HepG2 (cell line): ENCODE data around the gene IFI27L2.

ENCODE experiments used
- CTCF ChIP-seq: sonication (generic); formaldehyde crosslinking; IDR thresholded peaks from 2 replicates; pipeline ENCODE4 v1.5.0; 2020; ENCODE audit warnings: mild to moderate bottlenecking, missing genetic modification reagents, moderate library complexity
- NFATC3 ChIP-seq: sonication (generic); formaldehyde crosslinking; IDR thresholded peaks from 2 replicates; pipeline ENCODE4 v1.5.1; 2020; ENCODE audit warnings: mild to moderate bottlenecking, missing genetic modification reagents
- RNF2 ChIP-seq: fragments of 450-650 bp; conservative IDR thresholded peaks from 2 replicates; pipeline ENCODE4 v1.6.1; 2016; ENCODE audit warnings: low read depth
- SMAD1 ChIP-seq: sonication (generic); formaldehyde crosslinking; IDR thresholded peaks from 2 replicates; pipeline ENCODE4 v1.4.0; 2020; ENCODE audit warnings: missing genetic modification reagents, low read depth, mild to moderate bottlenecking, borderline replicate concordance
- USF2 ChIP-seq, 2 experiments: sonication (generic) in 1 of 2; formaldehyde crosslinking in 1 of 2; IDR thresholded peaks; 2 replicates each; pipeline versions ENCODE4 v1.5.1 to v1.6.1; 2011 to 2020; ENCODE audit warnings: borderline replicate concordance in 1 of 2, low read depth in 1 of 2, low read length in 1 of 2, mild to moderate bottlenecking in 1 of 2, missing genetic modification reagents in 1 of 2, moderate library complexity in 1 of 2
- ZBED4 ChIP-seq: sonication (generic); formaldehyde crosslinking; IDR thresholded peaks from 2 replicates; pipeline ENCODE4 v1.4.0; 2020; ENCODE audit warnings: missing genetic modification reagents, borderline replicate concordance
- ZBTB7B ChIP-seq: sonication (generic); formaldehyde crosslinking; IDR thresholded peaks from 2 replicates; pipeline ENCODE4 v1.4.0; 2020; ENCODE audit warnings: missing genetic modification reagents

GRCh38 chr14:94112513-94113063, 16.8 kb downstream of the IFI27L2 start:
- TF ChIP-seq NFATC3: no peak
- TF ChIP-seq CTCF (CRISPR knock-in tag): no peak
- no peak for TF ChIP-seq RNF2
- TF ChIP-seq SMAD1: no peak
- no peak for TF ChIP-seq ZBED4 (CRISPR knock-in tag)
- no peak for TF ChIP-seq ZBTB7B (CRISPR knock-in tag)
- no peak for TF ChIP-seq USF2 (IDR thresholded peaks at IDR 0.05; ENCODE audit: low read depth, low read length)
- TF ChIP-seq USF2 (CRISPR knock-in tag; IDR thresholded peaks at IDR 0.05; ENCODE audit: borderline replicate concordance): no peak
